Measurements from ENCODE around the gene LTBR.
A peak's percentile ranks its signal among the peaks of the same experiment; 100 is the strongest.

LTBR gene

DNA sequence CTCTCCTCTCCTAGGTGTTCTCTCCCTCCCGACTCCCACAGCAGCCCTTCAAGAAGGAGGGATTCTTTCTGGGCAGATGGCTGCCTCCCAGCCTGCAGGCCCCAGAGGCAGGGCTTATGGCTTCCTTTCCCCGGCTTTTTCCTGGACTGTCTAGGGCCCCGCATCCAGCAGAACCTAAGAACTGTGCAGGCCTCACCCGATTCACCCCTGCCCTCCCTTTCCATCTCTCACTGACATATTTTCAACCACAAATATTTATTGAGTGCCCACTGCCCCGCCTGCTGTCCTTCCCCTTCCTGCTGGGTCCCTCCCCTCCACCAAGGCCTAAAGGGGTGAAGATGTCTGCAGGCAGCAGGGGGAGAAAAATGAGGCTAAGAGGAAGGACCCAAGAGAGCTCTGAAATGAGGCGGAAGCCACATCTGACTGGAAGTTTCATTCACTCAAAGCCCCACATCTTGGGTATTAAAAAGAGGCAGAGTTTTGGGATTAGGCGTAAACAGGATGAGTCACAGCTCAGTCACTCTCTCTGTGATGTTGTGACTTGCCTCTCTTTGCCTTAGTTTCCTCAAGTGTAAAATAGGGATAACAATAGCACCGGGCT, 11.5 kb upstream of the LTBR start:
- H3K4me3 ChIP-seq (ENCODE audit: low read depth, low read length), result no peak overlapping the region
- peaks cover 39% of the 10 kb centered on the region for H3K4me1 ChIP-seq
- no peaks in the 10 kb centered on the region for H3K27me3 ChIP-seq (ENCODE audit: control insufficient read depth, insufficient read depth, low read length)
- no peak overlapping the region for H3K9ac ChIP-seq
- H3K27ac ChIP-seq, result peak overlapping the region; percentile 22
- no peak overlapping the region for H2AFZ ChIP-seq
- peaks cover 11% of the 10 kb centered on the region for H3K79me2 ChIP-seq
- no peaks in the 10 kb centered on the region for H3K9me3 ChIP-seq (ENCODE audit: control insufficient read depth, low read length)
- H3K4me2 ChIP-seq (ENCODE audit: low read length), result no peak overlapping the region
- TF ChIP-seq, protein P1, sequence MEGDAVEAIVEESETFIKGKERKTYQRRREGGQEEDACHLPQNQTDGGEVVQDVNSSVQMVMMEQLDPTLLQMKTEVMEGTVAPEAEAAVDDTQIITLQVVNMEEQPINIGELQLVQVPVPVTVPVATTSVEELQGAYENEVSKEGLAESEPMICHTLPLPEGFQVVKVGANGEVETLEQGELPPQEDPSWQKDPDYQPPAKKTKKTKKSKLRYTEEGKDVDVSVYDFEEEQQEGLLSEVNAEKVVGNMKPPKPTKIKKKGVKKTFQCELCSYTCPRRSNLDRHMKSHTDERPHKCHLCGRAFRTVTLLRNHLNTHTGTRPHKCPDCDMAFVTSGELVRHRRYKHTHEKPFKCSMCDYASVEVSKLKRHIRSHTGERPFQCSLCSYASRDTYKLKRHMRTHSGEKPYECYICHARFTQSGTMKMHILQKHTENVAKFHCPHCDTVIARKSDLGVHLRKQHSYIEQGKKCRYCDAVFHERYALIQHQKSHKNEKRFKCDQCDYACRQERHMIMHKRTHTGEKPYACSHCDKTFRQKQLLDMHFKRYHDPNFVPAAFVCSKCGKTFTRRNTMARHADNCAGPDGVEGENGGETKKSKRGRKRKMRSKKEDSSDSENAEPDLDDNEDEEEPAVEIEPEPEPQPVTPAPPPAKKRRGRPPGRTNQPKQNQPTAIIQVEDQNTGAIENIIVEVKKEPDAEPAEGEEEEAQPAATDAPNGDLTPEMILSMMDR (IDR thresholded peaks at IDR 0.05), result no peak
- no peaks in the 10 kb centered on the region for H3K36me3 ChIP-seq (ENCODE audit: control insufficient read depth, insufficient read depth, low read length)

DNA sequence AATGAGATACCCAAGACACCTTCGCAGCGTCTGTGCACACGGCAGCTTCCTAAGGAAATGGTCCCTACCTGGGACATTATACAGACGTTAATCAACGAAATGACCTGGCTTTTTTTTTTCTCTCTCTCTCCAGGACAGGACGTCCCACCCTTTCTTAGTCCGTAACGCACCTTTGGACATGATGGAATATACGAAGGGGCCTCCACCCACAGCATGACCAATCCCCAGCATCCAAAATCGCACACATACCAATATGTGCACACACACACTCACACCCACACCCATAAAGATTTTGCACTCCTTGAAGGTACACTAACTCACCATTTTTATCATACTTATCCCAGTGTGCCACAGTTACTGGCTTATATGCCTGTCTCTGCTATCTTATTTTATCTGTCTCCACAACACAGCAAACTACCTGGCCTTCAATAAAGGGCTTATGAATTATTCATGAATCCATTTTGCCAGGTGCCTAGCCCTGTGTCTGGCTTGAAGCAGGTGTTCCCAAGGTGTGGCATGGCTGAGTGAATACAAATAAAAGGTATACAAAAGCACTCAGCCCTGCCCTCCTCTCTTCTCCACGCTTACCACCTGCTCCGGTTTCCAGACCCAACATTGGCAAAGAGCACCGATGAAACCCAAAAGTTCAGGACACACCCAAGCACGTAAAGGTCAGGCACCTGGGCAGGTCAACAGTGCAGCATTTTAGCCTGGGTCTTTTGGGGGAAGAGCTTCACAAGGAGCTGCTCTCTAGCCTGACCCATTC, 10.8 kb upstream of the LTBR start:
- H2AFZ ChIP-seq, result no peak overlapping the region
- H3K9ac ChIP-seq, result no peak overlapping the region
- no peak overlapping the region for H3K4me3 ChIP-seq (ENCODE audit: low read depth, low read length)
- H3K4me2 ChIP-seq (ENCODE audit: low read length), result no peak overlapping the region
- H3K27me3 ChIP-seq (ENCODE audit: control insufficient read depth, insufficient read depth, low read length), result no peaks in the 10 kb centered on the region
- H3K27ac ChIP-seq, result peak overlapping the region; percentile 8
- H3K9me3 ChIP-seq (ENCODE audit: control insufficient read depth, low read length), result no peaks in the 10 kb centered on the region
- H3K36me3 ChIP-seq (ENCODE audit: control insufficient read depth, insufficient read depth, low read length), result no peaks in the 10 kb centered on the region
- peaks cover 11% of the 10 kb centered on the region for H3K79me2 ChIP-seq
- TF ChIP-seq, protein P1 (IDR thresholded peaks at IDR 0.05), result no peak
- H3K4me1 ChIP-seq, result peaks cover 42% of the 10 kb centered on the region

DNA sequence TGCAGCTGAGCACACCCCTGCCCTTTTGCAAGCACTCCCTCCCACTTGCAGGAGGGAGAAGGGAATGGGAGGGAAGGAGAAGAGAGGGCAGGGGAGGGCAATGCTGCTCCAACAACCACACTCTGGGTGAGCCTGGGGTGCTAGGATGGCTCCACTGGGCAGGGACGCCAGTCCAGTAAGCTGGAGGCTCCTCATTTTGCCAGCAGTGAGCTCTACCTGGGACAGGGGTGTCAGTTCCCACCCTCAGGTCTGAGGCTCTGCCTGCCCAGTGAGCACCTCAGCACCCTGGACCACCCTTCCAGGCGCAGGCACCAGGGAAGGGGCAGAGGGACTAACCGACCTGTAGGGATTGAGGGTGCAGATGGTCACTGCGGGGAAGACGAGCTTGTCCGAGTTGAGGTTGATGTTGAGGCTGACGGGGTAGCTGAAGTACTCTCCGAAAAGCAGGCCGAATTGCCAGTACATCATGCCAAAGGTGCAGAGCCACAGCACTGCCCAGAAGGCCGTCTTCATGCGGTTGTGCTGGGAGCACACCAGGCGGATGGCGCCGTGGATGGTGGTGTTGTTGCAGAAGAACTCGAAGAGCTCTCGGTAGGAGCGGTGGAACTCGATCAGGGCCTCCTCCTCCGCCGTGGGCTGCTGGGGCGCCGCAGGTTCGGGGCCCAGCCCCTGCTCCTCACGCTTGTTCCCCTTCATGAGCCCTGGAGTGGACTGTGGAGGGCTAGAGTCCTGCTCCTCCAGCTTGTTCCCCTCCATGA, 9.8 kb upstream of the LTBR start:
- no peaks in the 10 kb centered on the region for H3K36me3 ChIP-seq (ENCODE audit: control insufficient read depth, insufficient read depth, low read length)
- H3K27ac ChIP-seq, result peak overlapping the region; percentile 98
- TF ChIP-seq, protein P1 (IDR thresholded peaks at IDR 0.05), result no peak
- peaks cover 42% of the 10 kb centered on the region for H3K4me1 ChIP-seq
- no peak overlapping the region for H3K4me2 ChIP-seq (ENCODE audit: low read length)
- no peaks in the 10 kb centered on the region for H3K27me3 ChIP-seq (ENCODE audit: control insufficient read depth, insufficient read depth, low read length)
- H3K9ac ChIP-seq, result no peak overlapping the region
- H3K79me2 ChIP-seq, result peaks cover 14% of the 10 kb centered on the region
- H3K4me3 ChIP-seq (ENCODE audit: low read depth, low read length), result no peak overlapping the region
- no peak overlapping the region for H2AFZ ChIP-seq
- H3K9me3 ChIP-seq (ENCODE audit: control insufficient read depth, low read length), result no peaks in the 10 kb centered on the region

DNA sequence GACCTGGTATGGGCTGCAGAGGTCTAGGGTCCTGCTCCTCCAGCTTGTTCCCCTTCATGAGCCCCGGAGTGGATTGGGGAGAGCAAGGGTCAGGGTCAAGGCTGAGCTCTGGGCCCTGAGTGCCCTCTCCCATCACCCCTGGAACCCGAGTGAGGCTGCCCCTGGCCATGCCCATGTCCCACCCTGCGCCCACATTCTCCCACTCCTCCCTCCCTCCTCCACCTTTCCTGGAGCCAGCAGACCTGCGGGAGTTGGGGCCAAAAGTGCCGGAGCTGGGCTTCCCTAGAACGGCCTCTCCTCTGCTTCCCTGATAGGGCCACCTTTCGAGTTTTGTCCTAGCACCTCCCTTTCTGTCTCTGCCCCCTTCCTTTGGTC, 9.2 kb upstream of the LTBR start:
- peaks cover 41% of the 10 kb centered on the region for H3K4me1 ChIP-seq
- peak overlapping the region; percentile 38 for H3K9ac ChIP-seq
- H3K79me2 ChIP-seq, result peaks cover 13% of the 10 kb centered on the region
- no peak overlapping the region for H3K4me3 ChIP-seq (ENCODE audit: low read depth, low read length)
- no peak overlapping the region for H3K4me2 ChIP-seq (ENCODE audit: low read length)
- no peaks in the 10 kb centered on the region for H3K36me3 ChIP-seq (ENCODE audit: control insufficient read depth, insufficient read depth, low read length)
- H2AFZ ChIP-seq, result peak overlapping the region; percentile 73
- no peaks in the 10 kb centered on the region for H3K27me3 ChIP-seq (ENCODE audit: control insufficient read depth, insufficient read depth, low read length)
- H3K27ac ChIP-seq, result peak overlapping the region; percentile 98
- TF ChIP-seq, protein P1 (IDR thresholded peaks at IDR 0.05), result no peak
- no peaks in the 10 kb centered on the region for H3K9me3 ChIP-seq (ENCODE audit: control insufficient read depth, low read length)

Data from parathyroid adenoma (tissue), 2 donors.